ENCODE results near the gene RPH3AL.

The RPH3AL gene

GRCh38 chr17:352421-353212 is at the start of gene RPH3AL:
RPH3AL (minus strand) TSS chr17:352807; CDS start chr17:327543, 25,264 bp downstream.
- FAIRE-seq: no peak

GRCh38 chr17:400257-400656 is 47.6 kb upstream of the RPH3AL start:
- FAIRE-seq: no peak

GRCh38 chr17:396788-397187 is 44.2 kb upstream of the RPH3AL start:
- FAIRE-seq: no peak

GRCh38 chr17:395974-396373 is 43.4 kb upstream of the RPH3AL start:
- no peak for FAIRE-seq

- FAIRE-seq: no peak
Observed at GRCh38 chr17:395179-395578, 42.6 kb upstream of the RPH3AL start.

- no peak for FAIRE-seq
Observed at GRCh38 chr17:394718-395095, 42.1 kb upstream of the RPH3AL start.

- FAIRE-seq: no peak
Observed at GRCh38 chr17:393806-394717, 41.5 kb upstream of the RPH3AL start.

GRCh38 chr17:391850-392249 is 39.2 kb upstream of the RPH3AL start:
- no peak for FAIRE-seq

- FAIRE-seq: no peak
Observed at GRCh38 chr17:390025-390424, 37.4 kb upstream of the RPH3AL start.

- no peak for FAIRE-seq
Observed at GRCh38 chr17:388087-388486, 35.5 kb upstream of the RPH3AL start.

GRCh38 chr17:386141-386876 is 33.7 kb upstream of the RPH3AL start:
- no peak for FAIRE-seq

GRCh38 chr17:385836-386140 is 33.2 kb upstream of the RPH3AL start:
- FAIRE-seq: no peak

GRCh38 chr17:385178-385835 is 32.7 kb upstream of the RPH3AL start:
- FAIRE-seq: no peak

GRCh38 chr17:384622-385177 is 32.1 kb upstream of the RPH3AL start:
- no peak for FAIRE-seq

GRCh38 chr17:383771-384621 is 31.4 kb upstream of the RPH3AL start:
- no peak for FAIRE-seq

- FAIRE-seq: no peak
Observed at GRCh38 chr17:382644-383533, 30.3 kb upstream of the RPH3AL start.

GRCh38 chr17:381941-382643 is 29.5 kb upstream of the RPH3AL start:
- FAIRE-seq: no peak

- FAIRE-seq: no peak
Observed at GRCh38 chr17:381516-381915, 28.9 kb upstream of the RPH3AL start.

Measured in colon (tissue), 2 donors.